Cardiac fibroblast (primary cell): Measurements from ENCODE around the gene ARHGEF3.
"Not testable (repeated sequence)": the region's sequence is repeated elsewhere in the genome, so short reads cannot be mapped to it uniquely, and the experiment has no call there.

Experiments
- DNase-seq, 2 donors: peaks; one replicate each; pipeline versions ENCODE4 v3.0.0 to v3.0.0-alpha.2; 2010; ENCODE audit warnings: low read depth in 2 of 2
- H3K4me3 ChIP-seq, 2 donors: replicated peaks in 1 of 2; 1 replicate in 1 of 2; 2 replicates in 1 of 2; pipeline ENCODE4 v1.5.1; 2011; ENCODE audit warnings: low read depth in 2 of 2, low read length in 2 of 2, mild to moderate bottlenecking in 2 of 2, moderate library complexity in 1 of 2
- TF ChIP-seq, protein P1 (sequence below): IDR thresholded peaks from one replicate; pipeline ENCODE4 v1.5.1; 2011; ENCODE audit warnings: low read depth, mild to moderate bottlenecking, low read length, inconsistent platforms

The ARHGEF3 gene

DNA sequence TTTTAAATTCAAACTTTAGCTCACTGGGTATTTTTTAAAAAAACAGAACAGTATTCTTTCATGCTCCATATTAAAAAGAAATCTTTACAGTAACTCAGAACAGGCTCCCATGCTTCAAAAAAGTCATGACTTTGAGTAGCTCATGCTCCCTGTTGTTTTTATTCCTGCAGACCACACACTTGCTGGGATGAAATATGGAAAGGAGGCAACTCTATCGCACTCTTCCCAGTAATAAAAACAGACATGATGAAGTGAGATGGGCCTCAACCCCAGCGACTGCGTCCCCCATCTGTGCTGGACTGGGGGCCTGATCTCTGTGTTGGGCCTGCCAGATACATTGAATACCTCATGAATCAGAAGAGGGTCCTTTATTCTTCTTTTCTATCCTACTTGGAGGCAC, 58.9 kb downstream of the ARHGEF3 start:
- DNase-seq, result no peak
- TF ChIP-seq, protein P1, sequence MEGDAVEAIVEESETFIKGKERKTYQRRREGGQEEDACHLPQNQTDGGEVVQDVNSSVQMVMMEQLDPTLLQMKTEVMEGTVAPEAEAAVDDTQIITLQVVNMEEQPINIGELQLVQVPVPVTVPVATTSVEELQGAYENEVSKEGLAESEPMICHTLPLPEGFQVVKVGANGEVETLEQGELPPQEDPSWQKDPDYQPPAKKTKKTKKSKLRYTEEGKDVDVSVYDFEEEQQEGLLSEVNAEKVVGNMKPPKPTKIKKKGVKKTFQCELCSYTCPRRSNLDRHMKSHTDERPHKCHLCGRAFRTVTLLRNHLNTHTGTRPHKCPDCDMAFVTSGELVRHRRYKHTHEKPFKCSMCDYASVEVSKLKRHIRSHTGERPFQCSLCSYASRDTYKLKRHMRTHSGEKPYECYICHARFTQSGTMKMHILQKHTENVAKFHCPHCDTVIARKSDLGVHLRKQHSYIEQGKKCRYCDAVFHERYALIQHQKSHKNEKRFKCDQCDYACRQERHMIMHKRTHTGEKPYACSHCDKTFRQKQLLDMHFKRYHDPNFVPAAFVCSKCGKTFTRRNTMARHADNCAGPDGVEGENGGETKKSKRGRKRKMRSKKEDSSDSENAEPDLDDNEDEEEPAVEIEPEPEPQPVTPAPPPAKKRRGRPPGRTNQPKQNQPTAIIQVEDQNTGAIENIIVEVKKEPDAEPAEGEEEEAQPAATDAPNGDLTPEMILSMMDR, result no peak

DNA sequence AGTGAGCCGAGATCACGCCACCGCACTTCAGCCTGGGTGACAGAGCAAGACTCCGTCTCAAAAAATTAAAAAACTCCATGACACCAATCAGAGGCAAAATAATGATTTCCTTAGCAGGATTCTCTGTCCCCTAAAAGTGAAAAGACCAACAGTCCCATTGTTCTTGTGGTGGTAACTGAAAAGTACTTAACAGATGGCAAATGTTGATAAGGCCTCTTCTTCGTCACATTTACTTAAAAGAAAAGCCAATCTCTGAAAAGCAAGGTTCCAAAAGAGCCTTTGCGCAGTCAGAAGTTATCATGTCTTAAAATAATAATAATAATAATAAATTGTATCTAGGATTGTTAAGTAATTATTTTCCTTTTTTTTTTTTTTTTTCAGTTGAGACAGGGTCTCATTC, 62.7 kb downstream of the ARHGEF3 start:
- TF ChIP-seq, protein P1, result no peak
- DNase-seq, result no peak

More for the DNA sequence above, 58.9 kb downstream of the ARHGEF3 start:
- H3K4me3 ChIP-seq, result no peak overlapping the region

DNA sequence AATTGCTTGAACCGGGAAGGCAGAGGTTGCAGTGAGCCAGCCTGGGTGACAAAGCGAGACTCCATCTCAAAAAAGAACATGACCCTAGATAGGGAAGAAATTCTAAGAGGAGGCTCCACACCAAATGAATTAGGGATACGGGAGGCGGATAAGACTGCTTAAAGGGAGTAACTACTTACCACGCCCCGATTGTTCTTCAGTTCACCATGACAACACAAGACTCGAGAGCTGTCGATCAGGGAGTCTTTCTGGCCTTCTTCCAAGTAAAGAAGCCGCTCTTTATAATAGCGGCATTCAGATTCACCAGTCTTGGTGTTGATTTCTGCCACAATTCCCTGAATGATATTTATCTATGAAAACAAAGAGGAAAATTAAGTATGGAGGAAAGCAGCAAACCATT, 64.7 kb downstream of the ARHGEF3 start:
- TF ChIP-seq, protein P1, result no peak
- H3K4me3 ChIP-seq, result no peak overlapping the region
- no peak for DNase-seq

More for the DNA sequence above, 62.7 kb downstream of the ARHGEF3 start:
- H3K4me3 ChIP-seq, result no peak overlapping the region

DNA sequence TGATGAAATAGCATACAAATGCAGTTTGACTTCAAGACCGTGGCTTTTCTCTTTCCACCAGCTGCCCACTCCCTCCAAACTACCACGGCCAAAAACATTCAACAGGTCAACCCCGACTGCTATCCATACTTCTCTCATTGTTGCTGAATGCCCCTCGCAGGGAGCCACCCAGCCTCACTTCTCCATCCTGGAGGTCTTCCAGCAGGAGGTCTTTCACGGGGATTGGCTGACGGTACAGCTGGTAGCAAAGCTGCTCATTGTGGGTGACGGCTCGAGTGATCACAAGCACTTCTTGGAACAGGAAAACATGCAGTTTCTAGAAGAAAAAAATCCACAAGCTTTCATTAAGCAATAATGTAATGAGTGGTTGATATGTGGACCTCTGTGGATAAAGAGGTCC, 69.6 kb downstream of the ARHGEF3 start:
- DNase-seq, result no peak

DNA sequence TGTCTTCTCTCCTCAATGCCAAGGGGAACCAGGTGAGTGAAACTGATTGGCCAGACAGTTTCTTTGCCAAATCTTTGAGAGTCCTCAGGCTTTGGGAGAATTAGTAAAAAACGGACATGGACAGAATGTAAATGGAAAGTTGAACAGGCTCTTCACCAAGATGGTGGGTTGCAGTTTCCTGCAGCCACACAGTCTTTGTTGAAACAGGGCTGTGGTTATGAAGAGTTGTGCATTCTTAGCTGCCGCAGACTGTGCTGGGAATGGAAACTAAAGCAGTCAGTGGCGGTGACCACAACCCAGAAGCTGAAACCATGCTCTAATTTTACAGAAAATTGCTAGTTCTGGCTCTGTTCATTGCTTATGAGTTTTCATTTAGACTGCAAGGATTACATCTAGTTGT, 76.6 kb downstream of the ARHGEF3 start:
- no peak for DNase-seq
- no peak overlapping the region for H3K4me3 ChIP-seq
- TF ChIP-seq, protein P1, result no peak

More for the DNA sequence above, 69.6 kb downstream of the ARHGEF3 start:
- H3K4me3 ChIP-seq, result no peak overlapping the region
- TF ChIP-seq, protein P1, result no peak

DNA sequence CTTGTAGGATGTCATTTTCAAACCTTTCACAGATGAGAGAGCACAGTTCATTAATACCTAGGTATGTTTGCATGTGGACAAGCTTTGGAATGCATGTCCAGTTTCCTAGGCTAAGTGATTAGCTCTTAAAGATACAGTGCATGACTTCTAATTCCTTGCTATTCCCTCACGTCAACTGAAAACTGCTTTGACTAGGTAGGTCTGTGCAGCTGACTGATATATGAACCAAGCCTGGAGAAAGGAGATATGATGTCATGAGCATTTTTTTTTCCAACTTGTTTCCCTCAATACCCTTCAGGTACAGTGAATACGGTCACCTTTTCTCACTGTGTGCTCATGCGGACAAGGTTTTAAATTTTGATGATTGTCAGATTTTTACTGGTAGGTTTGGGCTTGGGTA, 77.1 kb downstream of the ARHGEF3 start:
- TF ChIP-seq, protein P1, result no peak
- H3K4me3 ChIP-seq, result no peak overlapping the region
- DNase-seq, result no peak

DNA sequence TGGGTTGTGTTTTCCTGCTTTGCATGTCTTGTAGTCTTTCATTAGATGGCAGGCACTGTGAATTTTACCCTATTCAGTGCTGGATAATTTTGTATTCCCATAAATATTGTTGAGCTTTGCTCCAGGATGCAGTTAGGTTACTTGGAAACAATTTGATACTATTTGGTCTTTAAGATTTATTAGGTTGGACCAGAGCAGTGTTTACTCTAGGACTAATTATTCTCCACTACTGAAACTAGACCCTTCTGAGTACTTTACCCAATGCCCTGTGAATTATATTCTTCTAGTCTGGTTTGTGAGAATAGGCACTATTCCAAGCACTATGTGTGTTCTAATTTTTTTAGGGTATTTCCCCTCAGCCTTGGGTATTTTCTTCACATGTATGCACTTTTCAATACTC, 80.9 kb downstream of the ARHGEF3 start:
- H3K4me3 ChIP-seq, result no peak overlapping the region
- no peak for DNase-seq
- TF ChIP-seq, protein P1, result no peak

DNA sequence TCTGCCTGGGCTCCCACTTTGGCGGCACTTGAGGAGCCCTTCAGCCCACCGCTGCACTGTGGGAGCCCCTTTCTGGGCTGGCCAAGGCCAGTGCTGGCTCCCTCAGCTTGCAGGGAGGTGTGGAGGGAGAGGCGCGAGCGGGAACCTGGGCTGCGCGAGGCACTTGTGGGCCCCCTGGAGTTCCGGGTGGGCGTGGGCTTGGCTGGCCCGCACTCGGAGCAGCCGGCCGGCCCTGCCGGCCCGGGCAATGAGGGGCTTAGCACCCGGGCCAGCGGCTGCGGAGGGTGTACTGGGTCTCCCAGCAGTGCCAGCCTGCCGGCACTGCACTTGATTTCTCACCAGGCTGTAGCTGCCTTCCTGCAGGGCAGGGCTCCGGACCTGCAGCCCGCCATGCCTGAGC, 82.9 kb downstream of the ARHGEF3 start:
- H3K4me3 ChIP-seq, DNase-seq: not testable (repeated sequence)
